ENCODE measurements around the gene RWDD3.

RWDD3 gene

DNA sequence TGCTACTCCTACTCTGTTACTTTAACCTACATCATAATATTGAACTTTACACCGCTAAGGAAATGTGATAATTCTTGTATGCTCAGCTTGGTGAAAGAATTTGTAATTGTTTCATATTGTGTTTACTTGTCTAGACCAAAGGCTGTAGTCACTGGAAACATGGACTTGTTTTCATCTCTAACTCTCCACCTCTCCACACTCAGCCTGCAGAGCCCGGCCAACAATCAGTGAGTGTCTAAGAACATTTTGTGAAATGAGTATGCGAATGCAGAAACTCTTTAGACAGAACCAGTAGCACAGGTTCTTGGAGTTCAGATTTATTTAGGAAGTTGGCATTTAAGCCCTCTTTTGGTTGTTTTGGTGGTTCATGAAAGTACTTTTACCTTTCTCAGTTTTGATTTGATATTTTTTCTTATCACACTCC is 3.2 kb upstream of the RWDD3 start:
- DNase-seq, result no peak

DNA sequence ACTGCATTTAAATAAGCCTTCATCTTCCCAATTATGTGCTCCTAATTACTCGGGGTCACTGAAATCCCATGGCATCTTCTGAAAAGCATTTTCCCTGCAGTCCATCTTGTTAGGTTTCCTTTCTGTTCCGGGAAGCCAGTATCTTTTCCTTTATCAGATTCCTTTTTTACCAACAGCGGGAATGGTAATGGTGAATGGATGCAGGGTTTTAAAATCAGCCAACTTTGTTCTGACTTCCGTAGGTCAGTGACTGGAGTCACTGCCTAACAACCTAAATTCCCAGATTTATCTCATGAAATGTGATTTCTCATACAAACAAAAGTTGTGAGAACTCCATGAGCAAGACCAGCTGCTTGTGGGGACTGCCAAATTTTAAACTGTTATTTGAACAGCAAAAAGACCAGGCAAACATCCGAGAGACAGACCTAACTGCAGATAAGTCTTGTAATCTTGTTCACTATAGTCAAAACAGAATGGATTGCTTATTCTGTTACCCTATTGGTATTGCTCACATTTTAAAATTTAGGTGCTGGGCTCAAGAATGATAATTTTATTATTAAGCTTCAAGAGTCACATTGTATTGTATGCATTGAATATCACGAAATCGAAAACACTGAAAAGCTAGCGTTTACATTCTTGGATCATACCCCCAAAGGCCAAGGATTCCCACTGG is 1.2 kb upstream of the RWDD3 start:
- no peak for DNase-seq

DNA sequence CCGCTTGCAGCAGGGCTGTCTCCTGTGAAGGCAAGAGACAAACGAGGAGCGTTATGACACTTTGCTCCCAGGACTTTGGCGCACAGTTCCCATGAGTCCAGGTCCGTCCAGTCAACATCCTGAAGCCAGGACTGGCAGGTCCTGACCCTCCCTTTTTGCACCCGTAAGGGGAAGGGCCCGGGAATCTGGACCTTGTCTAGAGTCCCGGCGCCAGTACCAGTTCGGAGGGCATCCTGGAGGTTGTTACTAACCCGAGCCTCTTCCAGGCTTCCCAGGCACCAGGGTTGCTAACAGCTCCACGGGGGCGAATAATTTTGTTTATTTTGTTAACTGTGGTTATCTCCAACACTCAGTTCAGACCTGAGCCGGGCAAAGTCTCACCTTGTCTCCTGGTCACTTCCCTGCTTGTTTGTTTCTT is 682 bp upstream of the RWDD3 start:
- no peak for DNase-seq

DNA sequence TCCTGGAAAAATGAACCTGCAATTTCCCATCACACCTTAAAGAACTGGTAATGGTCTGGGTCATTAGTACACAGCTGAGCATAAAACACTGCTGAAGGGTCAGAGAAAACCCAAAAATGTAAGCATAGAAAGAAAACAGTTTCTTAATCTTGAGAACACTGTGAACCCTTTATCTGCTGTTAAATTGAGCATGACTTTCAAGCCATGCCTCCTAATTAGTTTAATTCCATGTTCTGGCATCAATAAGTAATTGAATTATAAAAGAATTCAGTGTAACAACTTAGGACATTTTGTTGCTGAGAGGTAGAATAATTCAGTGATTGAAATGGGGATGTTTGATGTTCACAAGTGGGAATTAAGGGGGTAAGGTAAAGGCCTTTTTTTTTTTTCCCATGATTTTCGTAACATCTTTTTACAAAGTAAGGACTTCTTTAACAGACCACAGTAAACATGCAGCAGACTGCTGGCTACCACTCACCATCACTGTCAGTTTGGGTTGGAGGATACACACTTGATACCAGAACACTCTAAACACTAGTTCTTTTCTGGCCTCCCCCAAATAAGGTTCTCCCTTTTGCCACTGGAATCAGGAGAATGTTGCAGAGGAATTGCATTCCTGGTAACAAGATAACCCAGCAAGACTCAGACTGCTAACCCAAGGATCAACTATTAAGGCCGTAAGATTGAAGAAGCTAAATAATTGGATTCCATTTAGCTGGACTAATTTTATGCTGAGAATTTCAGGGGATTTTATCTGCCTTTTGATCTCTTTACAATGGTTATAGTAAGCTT is 3.0 kb downstream of the RWDD3 start:
- DNase-seq, result no peak

DNA sequence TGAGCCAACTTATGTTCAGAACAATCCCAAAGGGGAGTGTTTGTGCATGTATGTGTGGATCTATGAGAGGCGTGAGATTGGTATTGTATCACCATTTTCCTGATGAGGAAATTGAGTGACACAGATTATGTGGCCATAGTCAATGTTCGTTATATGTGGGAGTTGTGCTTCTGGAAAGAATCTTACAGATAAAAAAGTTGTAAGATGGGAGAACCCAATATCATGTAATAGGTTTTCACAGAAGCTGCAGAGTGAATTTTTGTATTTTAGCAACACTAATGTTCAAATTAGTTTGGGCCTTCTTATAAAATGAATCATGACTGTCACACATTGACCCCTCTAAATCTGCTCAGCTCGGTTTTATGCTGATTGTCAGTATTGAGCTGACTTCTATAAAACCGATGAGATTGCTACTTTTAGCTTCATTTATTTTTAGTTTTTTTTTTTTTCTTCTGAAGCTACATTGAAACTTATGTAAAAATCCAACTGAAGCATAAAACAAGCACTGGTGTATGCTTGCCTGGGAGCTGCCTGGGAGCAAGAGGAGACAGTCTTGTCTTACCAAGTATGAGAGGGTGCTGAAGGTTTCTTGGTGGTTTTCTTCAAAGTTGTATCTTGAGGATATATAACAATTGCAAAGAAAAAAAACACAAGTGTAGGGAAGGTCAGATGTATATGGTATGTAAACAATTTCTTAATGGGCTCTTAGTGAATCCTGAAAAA is 4.1 kb downstream of the RWDD3 start:
- DNase-seq, result no peak

DNA sequence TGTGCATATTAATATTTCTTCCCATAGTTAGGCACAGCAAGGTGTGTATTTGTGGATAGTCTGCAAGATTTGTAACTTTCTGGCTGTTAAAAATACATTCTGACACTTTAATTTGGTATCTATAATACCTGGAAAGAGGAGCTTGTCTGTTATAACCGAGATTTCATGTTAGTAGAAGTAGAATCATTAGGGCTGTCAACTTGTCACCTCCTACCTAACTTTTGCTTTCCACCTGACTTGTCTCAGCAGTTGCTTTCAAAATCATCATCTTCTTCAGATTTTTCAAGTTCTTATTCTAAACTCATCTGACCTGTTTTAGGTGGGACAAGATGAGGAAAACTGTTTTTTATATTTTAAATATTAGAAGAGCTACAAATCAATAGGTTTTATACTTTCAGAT is 11.0 kb downstream of the RWDD3 start:
- no peak for DNase-seq

DNA sequence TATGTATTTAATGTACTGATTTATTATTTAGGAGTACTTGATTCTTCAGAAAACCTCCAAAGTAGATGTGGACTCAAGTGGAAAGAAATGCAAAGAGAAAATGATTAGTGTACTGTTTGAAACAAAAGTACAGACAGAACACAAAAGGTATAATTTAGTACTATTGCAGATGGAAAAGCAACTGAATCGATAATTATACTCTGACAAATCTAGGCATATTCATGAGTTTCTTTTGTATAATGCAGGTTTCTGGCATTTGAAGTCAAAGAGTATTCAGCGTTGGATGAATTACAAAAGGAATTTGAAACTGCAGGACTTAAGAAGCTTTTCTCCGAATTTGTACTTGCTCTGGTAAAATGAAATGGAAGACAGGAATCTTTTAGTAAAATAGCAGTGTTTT is 12.5 kb downstream of the RWDD3 start:
- no peak for DNase-seq

DNA sequence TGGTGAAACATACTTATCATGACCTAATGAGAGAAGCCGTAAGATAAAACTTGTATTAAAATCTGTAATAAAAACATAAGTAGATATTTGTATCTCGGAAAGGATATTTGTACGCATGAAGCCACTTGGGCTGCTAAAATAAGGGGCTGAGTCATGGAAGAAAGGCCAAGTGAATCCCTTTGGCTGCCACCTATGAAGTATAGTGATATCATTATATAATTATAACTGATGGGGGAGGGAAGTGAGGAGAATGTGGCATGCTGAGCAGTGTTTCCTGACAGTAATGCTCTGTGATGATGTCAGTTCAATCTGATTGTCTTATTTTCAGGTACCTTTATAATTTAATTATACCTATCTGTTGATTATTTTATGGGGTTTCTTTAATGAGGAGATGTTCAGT is 13.6 kb downstream of the RWDD3 start:
- DNase-seq, result no peak

DNA sequence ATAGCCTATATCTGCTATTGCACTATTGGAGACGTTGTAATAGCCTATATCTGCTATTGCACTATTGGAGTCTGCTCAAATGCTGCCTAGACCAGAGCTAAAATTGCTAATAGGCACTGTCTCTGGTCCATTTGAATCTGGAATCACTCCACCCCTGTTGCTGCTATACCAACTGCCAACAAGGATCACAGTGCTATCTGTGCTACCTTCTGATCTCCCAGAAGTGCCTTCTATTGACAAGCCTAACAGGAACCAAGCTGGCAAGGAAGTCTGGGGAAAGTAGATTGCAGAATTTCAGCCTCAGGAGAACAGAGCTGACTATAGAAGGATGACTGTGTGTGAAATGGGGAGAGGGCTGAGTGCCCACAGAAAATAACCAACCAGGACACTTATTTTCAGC is 15.9 kb downstream of the RWDD3 start:
- DNase-seq, result no peak

DNA sequence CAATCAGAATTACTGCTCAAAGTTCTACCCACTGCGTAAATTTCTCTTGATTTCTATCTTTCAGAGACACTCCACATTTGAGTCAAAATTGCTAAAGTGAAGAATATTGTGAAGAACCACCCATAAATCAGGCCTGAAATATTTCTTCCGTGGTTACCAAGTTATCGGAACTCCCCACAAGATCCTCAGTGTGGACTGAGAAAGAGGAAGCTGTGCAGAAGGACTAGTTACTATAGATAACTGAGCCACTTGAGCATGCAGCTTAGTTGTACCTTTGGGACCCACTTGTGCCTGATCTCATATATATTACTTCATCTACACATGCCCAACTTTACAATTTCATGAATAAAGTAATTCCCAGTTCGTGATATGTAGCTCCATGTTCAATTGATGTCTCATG is 18.4 kb downstream of the RWDD3 start:
- DNase-seq, result no peak

DNA sequence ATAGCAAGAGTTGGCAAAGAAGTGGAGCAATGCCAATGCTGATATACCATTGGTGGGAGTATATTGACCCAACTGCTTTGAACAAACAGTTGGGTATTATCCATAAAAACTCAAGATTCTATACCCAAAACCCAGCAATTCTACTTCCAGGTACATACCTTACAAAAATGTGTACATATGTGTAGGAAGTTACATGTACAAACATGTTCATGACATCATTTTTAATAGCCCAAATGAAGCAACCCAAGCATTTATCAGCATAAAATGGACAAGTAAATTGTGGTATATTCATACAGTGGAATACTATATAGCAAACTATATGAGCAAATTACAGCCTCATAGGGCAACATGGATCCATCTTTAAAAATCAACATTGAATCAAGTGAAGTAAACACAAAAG is 20.9 kb downstream of the RWDD3 start:
- no peak for DNase-seq

DNA sequence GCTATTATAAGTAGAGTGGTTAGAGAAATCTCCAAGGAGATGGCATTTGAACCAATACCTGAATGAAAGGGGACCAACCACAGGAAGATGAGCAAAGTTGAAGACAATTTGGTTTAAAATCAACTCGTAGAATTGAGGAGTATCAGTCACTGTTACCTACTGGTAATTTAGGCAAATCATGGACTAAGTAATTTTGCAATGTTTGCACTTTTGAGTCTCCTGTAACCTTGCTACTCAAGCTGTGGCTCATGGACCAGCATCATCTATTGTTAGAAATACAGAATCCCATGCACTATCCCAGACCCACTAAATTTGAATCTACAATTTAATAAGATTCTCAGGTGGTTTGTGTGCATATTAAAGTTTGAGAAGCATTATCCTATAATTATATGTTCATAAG is 21.8 kb downstream of the RWDD3 start:
- no peak for DNase-seq

DNA sequence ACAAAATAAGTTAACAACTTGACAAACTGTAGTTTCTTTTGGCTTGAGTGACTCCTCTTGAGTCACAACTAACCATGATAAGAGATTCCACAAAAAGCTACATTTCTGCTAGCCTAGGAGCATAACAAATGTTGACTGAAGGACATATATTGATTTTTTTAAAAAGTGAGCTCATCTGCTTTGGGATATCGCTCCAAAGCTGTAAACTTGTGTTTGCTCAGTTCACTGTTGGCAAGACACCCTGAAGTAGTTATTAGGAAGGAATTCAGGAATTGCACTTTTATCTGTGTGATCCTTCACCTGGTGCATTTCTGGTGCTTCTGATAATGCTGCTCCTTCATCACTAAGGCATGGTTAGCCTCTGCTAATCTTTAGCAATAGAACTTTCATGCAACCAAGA is 23.7 kb downstream of the RWDD3 start:
- DNase-seq, result no peak

DNA sequence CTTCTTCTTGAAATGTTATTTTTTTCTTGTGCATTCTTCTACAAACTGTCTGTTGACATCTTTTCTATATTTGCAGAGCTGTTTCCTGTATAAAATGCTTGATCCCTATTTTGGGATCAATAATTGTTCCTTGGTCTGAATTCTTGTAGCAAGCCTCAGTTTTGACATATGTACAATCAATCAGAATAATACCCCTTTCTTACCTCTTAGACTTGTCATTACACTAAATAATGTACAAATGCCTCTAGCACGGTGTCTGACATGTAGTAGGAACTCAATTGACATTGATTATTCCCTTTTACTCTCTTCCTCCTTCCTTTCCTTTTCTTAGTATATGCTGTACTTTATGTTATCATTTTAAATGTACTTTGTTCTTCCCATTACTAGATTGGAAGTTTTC is 25.2 kb downstream of the RWDD3 start:
- no peak for DNase-seq

DNA sequence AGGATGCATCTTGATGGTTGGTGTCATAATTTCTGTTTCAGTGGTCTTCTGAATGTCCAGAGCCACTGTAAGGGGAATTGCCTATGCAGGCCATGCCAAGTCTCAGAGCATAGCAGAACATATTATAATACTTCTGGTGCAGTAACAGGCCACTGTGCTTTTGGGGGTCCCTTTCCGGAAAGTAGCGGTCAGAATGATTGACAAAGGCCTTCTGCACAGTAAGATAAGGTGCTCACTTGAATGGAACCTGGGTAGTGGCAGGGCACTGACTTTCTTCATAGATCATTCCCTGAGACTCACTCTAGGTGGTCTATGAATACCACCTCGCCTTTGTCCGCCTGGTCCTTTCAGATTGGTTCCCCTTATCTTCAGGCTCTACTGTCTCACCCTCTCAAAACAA is 28.9 kb downstream of the RWDD3 start:
- no peak for DNase-seq

DNA sequence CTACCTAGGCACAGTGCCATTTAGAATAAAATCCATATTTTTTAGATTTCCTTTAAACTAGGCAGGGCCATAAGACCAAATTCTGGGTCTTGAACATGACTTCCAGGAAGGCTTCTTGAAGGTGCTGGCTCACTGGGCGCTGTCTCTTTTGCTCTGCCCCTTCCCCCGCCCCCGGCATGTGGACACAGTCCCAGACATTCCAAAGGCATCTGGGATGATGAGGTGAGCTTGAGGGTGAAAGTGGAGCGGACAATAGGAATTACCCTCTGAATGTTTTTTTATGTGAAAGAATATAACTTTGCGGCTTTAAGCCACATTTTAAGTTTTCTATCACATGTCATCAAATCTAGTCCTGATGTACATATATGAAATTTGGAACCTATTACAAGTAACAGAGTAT is 29.4 kb downstream of the RWDD3 start:
- DNase-seq, result no peak

DNA sequence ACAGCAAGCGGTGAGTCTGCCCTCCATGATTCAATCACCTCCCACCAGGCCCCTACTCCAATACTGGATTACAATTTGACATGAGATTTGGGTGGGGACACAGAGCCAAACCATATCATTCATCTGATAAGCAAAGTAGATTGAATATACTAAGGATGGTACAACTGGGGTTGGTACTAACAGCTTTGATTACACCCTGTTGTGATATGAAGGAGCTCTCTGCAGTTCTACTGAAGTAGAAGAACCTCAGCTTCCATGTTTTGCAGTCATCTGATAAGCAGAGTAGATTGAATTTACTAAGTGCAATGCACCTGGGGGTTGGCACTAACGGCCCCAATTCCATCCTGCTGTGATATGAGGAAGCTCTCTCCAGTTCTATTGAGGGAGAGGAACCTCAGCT is 31.1 kb downstream of the RWDD3 start:
- no peak for DNase-seq

DNA sequence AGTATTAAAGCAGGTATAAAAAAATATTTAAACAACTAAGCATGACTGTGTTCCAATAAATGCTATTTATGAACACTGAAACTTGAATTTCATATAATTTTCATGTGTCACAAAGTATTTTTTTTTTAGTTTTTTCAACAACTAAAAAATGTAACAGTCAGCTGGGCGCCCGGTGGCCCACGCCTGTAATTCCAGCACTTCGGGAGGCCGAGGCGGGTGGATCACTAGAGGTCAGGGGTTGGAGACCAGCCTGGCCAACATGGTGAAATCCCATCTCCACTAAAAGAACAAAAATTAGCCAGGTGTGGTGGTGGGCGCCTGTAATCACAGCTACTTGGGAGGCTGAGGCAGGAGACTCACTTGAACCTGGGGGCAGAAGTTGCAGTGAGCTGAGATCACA is 42.4 kb downstream of the RWDD3 start:
- no peak for DNase-seq

DNA sequence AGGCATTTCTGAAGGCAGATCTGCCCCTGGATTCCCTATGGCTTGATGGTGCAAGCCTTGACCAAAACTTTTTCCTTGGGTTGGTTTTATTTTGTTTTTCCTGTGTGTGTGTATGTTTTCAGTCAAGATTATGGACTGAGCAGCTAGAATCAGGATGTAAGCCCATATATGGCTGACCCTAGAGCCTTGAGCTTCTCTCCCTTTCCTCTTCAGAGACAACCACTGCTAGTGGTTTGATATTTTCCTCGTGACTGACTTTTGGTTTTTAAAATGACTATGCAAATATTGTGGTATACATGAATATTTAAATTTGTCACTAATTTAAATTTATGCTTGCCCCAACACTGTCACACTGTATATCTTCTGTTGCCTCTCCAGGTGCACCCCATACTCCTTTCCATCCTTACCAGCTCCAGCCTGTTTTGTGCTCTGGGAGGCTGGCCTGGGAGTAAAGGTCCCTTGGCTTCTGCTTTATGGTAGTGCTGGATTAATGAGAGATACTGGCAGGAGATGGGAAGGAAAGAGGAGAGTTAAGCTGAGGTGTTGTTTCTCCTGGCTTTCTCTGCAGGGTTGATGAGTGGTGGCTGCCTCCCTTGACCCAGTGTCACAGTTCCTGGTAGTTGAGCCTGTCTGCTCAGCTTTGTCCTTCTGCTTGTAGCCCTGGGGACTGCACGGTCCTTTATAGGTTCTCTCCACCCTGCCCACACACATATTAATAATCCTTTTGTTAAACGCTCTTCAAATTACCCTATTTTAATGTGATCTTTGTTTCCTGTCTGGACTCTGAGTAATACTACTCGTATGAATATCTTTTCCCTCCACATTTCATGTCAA is 44.4 kb downstream of the RWDD3 start:
- no peak for DNase-seq

DNA sequence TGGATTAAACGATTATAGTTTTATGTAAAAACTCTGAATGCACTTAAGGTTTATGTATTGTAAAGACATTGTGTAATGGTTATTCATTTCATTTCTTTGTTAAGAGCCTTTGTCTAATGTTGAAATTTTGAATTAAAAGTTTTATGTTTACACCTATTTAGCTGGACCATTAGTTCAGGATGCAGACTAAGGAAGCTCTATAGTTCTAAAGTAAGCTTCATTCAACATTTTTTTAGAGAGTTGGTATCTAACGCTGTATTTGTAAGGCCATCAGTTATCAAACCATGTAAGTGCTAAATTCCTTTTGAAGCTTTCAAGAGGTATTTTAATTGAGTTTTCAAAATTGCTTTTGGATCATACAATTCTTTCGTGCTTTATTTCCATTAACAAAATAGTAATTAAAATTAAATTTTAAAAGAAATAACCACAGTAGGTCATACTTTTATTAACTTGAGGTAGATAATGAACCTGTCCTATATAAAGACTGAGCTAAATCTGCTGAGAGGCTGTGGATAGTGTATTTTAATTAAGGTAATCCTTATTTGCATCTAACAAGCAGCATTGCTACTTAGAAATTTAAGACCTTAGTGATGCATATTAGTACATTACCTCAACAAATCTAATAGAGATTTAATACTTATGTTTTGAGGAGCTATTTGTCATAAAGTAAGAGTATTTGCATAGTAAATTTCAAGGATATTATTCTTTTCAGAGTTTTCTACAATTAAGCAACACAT is 47.9 kb downstream of the RWDD3 start:
- DNase-seq, result no peak

DNA sequence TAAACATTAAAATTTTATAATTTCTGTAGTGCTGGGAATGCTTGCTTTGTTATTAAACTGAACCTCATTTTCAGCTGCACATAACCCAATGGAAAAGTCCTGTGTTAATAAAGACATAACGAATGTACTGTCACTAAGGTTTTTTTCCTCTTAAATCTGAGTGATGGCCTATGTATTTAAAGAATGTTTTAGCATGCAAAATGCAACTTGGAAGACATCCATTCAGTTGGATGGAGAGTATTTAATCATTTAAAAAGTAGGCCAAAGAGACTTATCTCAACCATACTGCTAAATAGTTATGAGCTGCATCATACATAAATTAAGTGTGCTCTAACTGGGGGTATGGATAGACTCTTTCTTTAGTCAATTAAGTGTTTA is 48.5 kb downstream of the RWDD3 start:
- DNase-seq, result no peak

DNA sequence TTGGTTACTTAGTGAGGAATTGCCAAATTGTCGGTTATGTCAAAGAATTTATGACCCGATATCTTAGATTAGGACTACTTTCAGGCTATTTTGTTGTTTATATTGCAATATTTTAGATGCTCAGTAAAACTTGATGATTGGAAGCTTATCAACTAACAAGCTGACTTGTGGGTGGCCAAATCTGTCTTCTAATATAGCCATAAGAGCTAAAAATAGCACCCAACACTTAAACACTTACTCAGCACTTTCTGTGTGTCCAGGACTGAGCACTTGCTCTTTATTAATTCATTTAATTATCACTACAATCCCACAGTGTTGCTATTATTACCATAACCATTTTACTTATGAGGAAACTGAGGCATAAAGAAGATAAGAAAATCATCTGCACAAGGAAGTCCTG is 50.4 kb downstream of the RWDD3 start:
- no peak for DNase-seq

DNA sequence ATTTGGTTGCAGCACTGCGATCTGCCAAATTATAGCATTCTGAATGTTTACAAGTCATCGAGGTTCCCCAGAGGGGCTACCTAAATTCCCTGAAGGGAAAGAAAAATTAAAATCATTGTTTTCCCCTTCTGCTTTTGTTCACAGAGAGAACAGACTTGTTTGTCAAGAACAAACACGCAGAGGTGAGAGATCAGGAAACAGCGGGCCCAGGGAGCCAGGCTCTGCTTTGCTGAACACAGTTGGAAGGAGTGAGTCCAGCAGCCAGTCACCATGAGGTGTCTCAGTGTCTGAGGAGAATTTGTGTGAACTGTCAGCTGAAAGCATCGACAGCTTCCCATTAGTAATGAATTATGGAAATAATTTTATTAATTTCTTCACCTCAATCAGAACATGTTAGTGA is 52.5 kb downstream of the RWDD3 start:
- DNase-seq, result no peak

Data from cerebellar nuclear complex (tissue), 1 donor.